HG02970 (cell line): ENCODE measurements around the gene CALB2.

Source experiments
- ATAC-seq: cut with Tn5 transposase; IDR thresholded peaks from one replicate; pipeline ENCODE4 v1.9.1; 2021; ENCODE audit warnings: mild to moderate bottlenecking, moderate library complexity, moderate number of reproducible peaks; ENCODE audit not compliant: unreplicated experiment, low FRiP score

CALB2 gene

DNA sequence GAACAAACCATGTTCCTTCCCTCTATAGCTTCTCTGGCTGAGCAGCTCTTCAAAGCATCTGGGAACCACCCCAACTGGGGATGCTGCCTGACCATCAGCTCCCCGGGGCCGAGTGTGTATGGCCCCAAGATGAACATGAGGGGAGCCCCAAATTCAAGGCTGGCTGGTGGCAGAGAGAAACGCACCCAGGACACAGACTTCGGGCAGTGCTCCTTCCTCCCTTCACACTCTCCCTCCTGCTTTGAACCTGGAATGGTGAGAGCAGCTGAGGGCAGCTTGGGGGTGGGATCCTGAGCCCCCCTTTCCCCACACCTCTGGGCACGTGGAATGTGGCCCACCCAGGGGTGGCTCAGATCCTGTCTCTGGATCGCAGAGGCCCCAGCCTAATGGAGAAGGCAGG, 66.1 kb downstream of the CALB2 start:
- no peak for ATAC-seq

DNA sequence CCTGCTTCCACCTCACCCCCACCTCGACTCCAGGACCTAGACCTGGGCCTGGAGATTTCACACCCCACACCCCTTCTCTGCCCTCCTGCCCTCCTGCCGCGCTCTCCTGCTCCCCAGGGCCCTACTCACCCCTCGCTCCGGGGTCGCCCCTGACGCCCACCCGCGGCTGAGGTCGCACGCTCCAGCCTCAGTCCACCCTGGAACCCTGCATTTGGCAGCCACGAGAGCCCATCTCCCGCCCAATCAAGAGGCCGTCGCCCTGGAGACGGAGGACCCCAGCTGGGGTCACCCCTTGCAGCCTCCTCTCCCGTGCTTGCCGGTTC, 67.2 kb downstream of the CALB2 start:
- no peak for ATAC-seq

DNA sequence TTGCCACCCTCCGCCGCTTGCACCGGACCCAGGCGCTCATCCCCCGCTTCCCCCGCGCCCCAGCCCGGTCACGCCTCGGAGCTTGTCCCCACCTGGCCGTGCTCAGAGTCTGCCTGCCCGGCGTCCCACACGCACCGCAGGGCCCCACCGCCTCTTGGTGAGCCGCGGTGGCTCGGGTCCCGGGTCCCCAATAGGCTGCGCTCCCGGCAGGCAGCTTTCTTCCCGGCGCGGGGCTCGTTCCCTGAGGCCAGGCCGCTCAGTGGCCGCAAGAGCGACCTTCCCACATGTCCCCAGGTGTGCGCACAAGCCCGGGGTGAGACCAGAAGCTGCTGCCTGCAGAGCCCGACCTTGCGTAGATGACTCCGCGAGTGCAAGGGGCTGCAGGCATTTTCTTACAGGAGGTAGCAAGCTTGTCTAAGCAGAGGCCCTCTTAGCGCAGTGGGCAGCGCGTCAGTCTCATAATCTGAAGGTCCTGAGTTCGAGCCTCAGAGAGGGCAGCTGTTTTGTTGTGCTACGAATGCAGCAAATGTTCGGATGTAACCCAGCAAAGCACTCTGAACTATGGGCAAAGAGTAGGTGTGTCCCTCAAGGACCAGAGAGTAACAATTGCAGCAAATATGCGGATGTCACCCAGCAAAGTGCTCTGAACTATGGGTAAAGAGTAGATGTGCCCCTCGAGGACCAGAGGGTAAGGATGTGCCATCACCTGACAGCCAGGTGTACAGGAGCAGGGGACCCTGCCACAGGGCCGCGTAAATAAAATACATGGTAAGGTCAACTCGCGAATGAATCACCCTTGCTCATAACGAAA, 67.8 kb downstream of the CALB2 start:
- ATAC-seq: no peak

DNA sequence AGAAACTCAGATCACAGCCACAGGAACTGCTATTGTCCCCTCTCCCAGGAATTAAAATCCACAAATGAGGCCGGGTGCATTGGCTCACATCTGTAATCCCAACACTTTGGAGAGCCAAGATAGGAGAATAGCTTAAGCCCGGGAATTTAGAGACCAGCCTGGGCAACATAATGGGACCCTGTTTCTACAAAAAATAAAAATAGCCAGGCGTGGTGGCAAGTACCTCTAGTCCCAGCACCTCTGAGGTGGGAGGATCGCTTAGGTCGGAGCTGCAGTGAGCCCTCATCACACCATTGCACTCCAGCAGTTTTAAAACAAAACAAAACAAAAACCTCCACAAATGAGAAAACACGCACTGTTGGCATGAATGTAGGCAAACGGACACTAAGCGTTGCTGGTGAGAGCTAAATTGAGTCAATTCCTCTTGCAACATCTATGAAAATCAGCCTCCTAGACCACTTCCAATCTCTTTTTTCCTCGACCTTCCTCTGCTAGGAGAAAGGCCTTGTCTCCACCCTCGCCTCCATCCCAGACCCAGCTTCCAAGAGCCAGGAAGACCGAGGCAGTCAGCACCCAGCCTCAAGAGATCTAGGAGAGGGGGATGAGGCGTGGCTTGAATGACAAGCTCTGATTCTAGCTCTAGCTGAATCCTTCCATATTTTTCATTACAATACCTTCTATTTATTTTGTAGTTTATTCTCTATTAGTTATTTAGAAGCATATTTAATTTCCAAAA, 68.5 kb downstream of the CALB2 start:
- no peak for ATAC-seq

DNA sequence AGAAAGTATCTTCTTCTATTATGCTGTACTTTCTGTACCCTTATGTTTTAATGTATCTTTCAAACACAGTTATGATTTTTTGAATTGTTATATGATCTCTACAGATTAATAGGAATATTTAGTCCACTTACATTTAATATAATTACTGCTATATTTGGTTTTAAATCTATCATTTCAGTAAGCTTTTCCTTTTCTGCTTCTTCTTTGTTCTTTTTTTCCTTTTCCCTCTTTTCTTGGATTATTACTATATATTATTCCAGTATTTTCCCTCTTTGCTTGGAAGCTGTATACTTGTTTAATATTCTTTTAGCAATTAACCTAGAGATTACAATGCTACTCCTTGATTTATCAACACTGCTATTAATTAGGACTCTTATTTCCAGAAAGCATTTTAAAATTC, 69.9 kb downstream of the CALB2 start:
- ATAC-seq: no peak

DNA sequence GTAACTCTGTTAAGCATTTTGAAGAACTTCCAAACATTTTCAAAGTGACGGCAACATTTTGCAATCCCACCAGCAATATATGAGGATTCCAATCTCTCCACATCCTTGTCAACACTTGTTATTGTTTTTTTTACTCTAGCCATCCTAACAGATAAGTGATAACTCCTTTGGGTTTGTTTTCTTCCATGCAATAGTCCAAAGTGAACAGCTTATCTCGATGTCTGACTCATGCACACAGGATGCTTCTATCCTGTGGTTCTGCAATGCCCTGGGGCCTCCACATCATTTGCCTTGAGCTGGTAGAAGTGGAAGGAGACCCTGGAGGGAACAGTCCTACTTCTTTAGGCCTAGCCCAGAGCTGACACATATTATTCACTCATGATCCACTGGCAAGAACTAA, 70.4 kb downstream of the CALB2 start:
- no peak for ATAC-seq

DNA sequence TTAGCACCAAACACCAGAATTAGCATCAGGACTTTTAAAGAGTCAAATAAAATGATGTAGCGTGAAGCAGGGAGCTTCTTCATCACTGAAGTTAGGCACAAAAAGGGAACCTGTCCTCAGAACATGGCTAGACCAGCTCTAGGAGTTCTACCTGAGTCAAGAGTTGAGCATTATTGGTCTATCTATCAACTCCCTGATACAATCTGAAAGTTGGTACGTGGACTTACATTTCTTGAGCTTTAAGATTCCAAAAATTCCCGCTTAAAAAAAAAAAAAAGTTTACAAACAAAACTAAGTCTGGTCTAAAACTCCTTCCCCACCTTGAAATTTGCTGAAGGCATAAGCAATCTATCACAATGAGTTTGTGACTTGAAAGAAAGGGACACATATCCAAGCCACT, 71.1 kb downstream of the CALB2 start:
- ATAC-seq: no peak

DNA sequence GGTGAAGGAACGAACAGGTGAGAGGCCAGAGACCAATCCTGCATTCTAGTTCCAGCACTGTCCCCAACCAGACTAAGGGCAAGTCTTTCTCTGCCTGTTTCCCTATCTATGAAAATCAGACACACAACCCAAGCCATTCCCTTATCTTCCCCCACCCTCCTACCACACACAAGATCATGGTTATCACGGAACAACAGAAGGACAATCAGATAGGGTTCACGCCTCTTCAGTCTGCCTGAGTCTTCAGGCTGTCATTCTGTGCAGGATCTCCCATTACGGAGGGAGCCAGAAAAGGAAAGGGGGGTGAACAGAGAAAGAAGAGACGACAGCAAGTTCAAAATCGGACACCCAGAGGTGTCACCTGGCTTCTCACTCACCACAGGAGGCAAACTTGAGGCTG, 72.2 kb downstream of the CALB2 start:
- no peak for ATAC-seq

DNA sequence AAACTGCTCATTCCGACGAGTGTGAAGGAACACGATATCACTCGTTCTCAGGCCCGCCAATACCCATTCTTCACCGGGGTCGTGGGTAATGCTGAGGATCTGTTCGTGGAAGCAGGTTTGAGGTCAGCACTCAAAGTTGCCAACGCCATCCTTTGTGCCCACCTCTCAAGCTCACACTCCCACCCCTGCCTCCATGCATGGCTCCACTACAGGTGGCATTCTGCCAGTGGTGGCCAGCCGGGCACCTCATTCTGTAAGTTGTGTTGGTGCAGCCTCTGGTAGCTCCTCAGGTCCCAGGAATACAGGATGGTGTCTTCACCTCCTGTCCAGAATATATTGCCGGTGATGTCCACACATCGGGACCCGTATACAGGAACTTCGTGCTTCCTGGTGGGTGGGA, 72.7 kb downstream of the CALB2 start:
- ATAC-seq: no peak

DNA sequence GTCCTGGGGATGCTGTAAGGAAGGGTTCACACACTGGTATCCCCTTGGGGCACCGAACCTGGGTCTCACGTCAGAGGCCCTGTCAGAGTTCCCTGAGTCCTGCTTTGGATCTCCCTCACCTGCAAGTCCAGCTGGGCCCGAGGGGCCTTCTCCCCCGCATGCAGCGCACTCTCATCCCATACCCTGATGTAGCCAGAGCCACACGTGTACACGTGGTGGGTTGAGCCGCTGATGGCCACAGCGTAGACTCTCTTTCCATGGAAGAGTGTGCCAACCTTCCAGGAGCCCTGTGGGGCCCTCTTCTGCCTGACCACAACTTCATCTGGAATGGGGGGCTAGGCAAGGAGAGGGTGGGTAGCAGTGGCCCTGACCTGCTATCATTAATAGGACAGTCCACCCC, 73.5 kb downstream of the CALB2 start:
- ATAC-seq: no peak

DNA sequence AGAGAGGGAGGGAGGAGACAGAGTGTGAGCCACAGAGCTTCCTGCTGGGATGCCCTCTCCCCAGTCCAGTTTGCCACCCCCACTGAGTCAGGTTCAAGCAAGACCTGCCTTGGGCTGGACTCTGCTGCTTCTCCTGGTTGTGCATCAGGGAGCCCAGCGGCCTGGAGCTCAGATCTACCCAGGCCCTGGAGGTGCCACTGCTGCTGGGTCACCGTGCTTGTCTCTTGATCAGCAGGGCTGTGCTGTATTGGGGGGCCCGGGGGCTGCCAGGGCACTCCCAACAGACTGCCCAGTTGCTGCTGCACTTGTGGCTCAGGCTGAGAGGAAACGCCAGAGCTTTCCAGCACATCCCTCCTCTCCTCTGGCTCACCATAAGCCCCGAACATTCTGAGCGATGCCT, 74.4 kb downstream of the CALB2 start:
- ATAC-seq: no peak

DNA sequence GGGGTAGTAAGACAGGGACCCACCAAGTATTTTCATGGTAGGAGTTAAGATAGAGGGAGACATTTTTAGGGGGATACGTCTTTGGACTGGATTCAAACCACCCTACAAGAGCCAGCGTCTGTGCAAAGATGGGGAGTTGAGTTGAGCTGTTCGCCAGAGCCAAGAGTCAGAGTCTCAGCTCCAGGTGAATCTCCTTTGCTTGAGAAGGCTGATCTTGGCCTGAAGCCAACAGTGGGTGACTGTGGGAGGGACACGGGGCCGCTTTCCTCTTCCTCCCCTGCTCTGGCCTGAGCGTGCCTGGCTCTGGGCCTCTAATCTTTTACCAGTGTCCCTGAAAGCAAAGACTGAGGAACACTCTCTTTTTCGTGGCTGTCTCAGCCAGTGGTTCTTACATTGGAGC, 78.0 kb downstream of the CALB2 start:
- no peak for ATAC-seq

DNA sequence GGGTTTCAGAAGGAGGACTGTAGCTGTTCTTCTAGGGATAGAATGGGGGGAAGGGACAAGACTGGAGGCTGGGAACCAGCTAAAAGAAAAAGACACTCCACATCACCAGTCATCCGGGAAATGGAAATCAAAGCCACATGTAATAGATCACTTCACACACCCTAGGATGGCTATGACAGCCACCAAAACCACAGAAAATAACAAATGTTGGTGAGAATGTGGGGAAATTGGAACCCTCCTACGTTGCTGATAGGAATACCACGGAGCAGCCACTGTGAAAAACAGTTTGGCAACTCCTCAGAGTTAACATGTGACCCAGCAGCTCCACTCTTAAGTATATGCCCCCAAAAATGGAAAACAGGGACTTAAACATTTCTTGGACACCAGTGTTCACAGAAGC, 81.0 kb downstream of the CALB2 start:
- no peak for ATAC-seq
